H9 (cell line): ENCODE data around the gene MPC1L. TPM values are rescaled to one million over a fixed set of nuclear protein-coding genes. Genes with fewer than 3 reads are reported as not detected.

Experiments used
- DNase-seq: peaks from one replicate; pipeline ENCODE4 v3.0.0-alpha.2; 2017
- H2AFZ ChIP-seq: one replicate; pipeline ENCODE4 v1.6.1; 2013; ENCODE audit warnings: mild to moderate bottlenecking, low read length, control low read depth, moderate library complexity
- H2AK5ac ChIP-seq: 2 replicates; pipeline ENCODE4 v1.6.1; 2013; ENCODE audit warnings: low read length, control low read depth, mixed read lengths; ENCODE audit not compliant: insufficient read length
- H2BK120ac ChIP-seq: one replicate; pipeline ENCODE4 v1.6.1; 2013; ENCODE audit warnings: low read depth, mild to moderate bottlenecking, low read length, control low read depth, inconsistent platforms; ENCODE audit not compliant: poor library complexity, severe bottlenecking
- H2BK12ac ChIP-seq: 2 replicates; pipeline ENCODE4 v1.6.1; 2013; ENCODE audit warnings: low read length, control low read depth, mixed read lengths, low read depth; ENCODE audit not compliant: insufficient read length
- H2BK15ac ChIP-seq: 2 replicates; pipeline ENCODE4 v1.6.1; 2013; ENCODE audit warnings: low read depth, low read length, control low read depth
- H2BK20ac ChIP-seq: one replicate; pipeline ENCODE4 v1.6.1; 2013; ENCODE audit warnings: low read depth, mild to moderate bottlenecking, low read length, control low read depth, inconsistent platforms; ENCODE audit not compliant: poor library complexity, severe bottlenecking
- H2BK5ac ChIP-seq: 2 replicates; pipeline ENCODE4 v1.6.1; 2013; ENCODE audit warnings: low read length, control low read depth, mixed read lengths; ENCODE audit not compliant: insufficient read length
- H3K14ac ChIP-seq: 2 replicates; pipeline ENCODE4 v1.6.1; 2013; ENCODE audit warnings: low read length, control low read depth; ENCODE audit not compliant: insufficient read depth
- H3K18ac ChIP-seq: 2 replicates; pipeline ENCODE4 v1.6.1; 2013; ENCODE audit warnings: low read depth, mild to moderate bottlenecking, mixed read lengths, low read length, control low read depth; ENCODE audit not compliant: insufficient read length
- H3K23ac ChIP-seq: 2 replicates; pipeline ENCODE4 v1.6.1; 2013; ENCODE audit warnings: low read length, control low read depth, mixed read lengths, low read depth; ENCODE audit not compliant: insufficient read length
- H3K23me2 ChIP-seq: 2 replicates; pipeline ENCODE4 v1.6.1; 2013; ENCODE audit warnings: low read depth, mild to moderate bottlenecking, mixed read lengths, low read length, control low read depth; ENCODE audit not compliant: insufficient read length, poor library complexity, severe bottlenecking
- H3K27ac ChIP-seq: 2 replicates; pipeline ENCODE4 v1.5.1; 2013; ENCODE audit warnings: low read length, control low read depth, mixed read lengths, low read depth; ENCODE audit not compliant: insufficient read length
- H3K27me3 ChIP-seq: 2 replicates; pipeline ENCODE4 v1.6.1; 2013; ENCODE audit warnings: low read length, control low read depth, inconsistent platforms; ENCODE audit not compliant: insufficient read depth
- H3K4ac ChIP-seq: 2 replicates; pipeline ENCODE4 v1.6.1; 2013; ENCODE audit warnings: low read depth, mild to moderate bottlenecking, control low read depth, inconsistent platforms, low read length, moderate library complexity
- H3K4me1 ChIP-seq: 2 replicates; pipeline ENCODE4 v1.6.1; 2013; ENCODE audit warnings: low read length, control low read depth, inconsistent platforms; ENCODE audit not compliant: insufficient read depth
- H3K4me2 ChIP-seq: 2 replicates; pipeline ENCODE4 v1.6.1; 2013; ENCODE audit warnings: low read length, control low read depth, mixed read lengths; ENCODE audit not compliant: insufficient read length, insufficient read depth
- H3K56ac ChIP-seq: 2 replicates; pipeline ENCODE4 v1.6.1; 2013; ENCODE audit warnings: low read depth, mild to moderate bottlenecking, mixed read lengths, low read length, control low read depth; ENCODE audit not compliant: insufficient read length
- H3K79me1 ChIP-seq: 2 replicates; pipeline ENCODE4 v1.6.1; 2013; ENCODE audit warnings: low read depth, mild to moderate bottlenecking, moderate library complexity, low read length, control low read depth, inconsistent platforms; ENCODE audit not compliant: insufficient read depth, poor library complexity, severe bottlenecking
- H3K79me2 ChIP-seq: 2 replicates; pipeline ENCODE4 v1.6.1; 2013; ENCODE audit warnings: low read length, control low read depth, inconsistent platforms; ENCODE audit not compliant: insufficient read depth
- H3K9ac ChIP-seq: 2 replicates; pipeline ENCODE4 v1.6.1; 2013; ENCODE audit warnings: low read length, control low read depth, mixed read lengths; ENCODE audit not compliant: insufficient read length; ENCODE audit errors: extremely low read depth
- H3K9me3 ChIP-seq: one replicate; pipeline ENCODE4 v1.6.1; 2013; ENCODE audit warnings: low read depth, low read length, inconsistent platforms; ENCODE audit not compliant: control insufficient read depth
- H3T11ph ChIP-seq: one replicate; pipeline ENCODE4 v1.6.1; 2013; ENCODE audit warnings: mild to moderate bottlenecking, low read length, control low read depth, inconsistent platforms
- H4K20me1 ChIP-seq: one replicate; pipeline ENCODE4 v1.6.1; 2013; ENCODE audit not compliant: control insufficient read depth, insufficient read length, insufficient read depth
- H4K5ac ChIP-seq: 2 replicates; pipeline ENCODE4 v1.6.1; 2013; ENCODE audit warnings: low read depth, mild to moderate bottlenecking, mixed read lengths, low read length, control low read depth; ENCODE audit not compliant: insufficient read length
- H4K8ac ChIP-seq: replicated peaks from 2 replicates; pipeline ENCODE4 v1.6.1; 2013; ENCODE audit warnings: low read length, control low read depth, mixed read lengths, low read depth; ENCODE audit not compliant: insufficient read length
- H4K91ac ChIP-seq: 2 replicates; pipeline ENCODE4 v1.6.1; 2013; ENCODE audit warnings: low read depth, mild to moderate bottlenecking, moderate library complexity, mixed read lengths, low read length, control low read depth; ENCODE audit not compliant: insufficient read length
- H3K27ac Mint-ChIP-seq, 3 experiments: 2 replicates in 2 of 3; 3 replicates in 1 of 3; pipeline ENCODE4 v1.8.0; 2020 to 2021; ENCODE audit warnings: mixed read lengths in 3 of 3, mild to moderate bottlenecking in 1 of 3, moderate library complexity in 1 of 3
- H3K27me3 Mint-ChIP-seq: 2 replicates; pipeline ENCODE4 v1.8.0; 2021; ENCODE audit warnings: low read depth, mild to moderate bottlenecking, moderate library complexity, mixed read lengths
- H3K36me3 Mint-ChIP-seq, 3 experiments: 2 replicates in 2 of 3; 3 replicates in 1 of 3; pipeline ENCODE4 v1.8.0; 2020 to 2021; ENCODE audit warnings: low read depth in 3 of 3, mixed read lengths in 3 of 3; ENCODE audit not compliant: insufficient read depth in 1 of 3
- H3K4me1 Mint-ChIP-seq, 2 experiments: 2 replicates each; pipeline ENCODE4 v1.8.0; 2020; ENCODE audit warnings: mixed read lengths in 2 of 2
- H3K4me3 Mint-ChIP-seq, 2 experiments: 2 replicates in 1 of 2; 3 replicates in 1 of 2; pipeline ENCODE4 v1.8.0; 2020 to 2021; ENCODE audit warnings: mild to moderate bottlenecking in 2 of 2, mixed read lengths in 2 of 2, moderate library complexity in 1 of 2
- H3K9me3 Mint-ChIP-seq, 2 experiments: 2 replicates in 1 of 2; 3 replicates in 1 of 2; pipeline ENCODE4 v1.8.0; 2020; ENCODE audit warnings: mild to moderate bottlenecking in 2 of 2, mixed read lengths in 2 of 2, moderate library complexity in 1 of 2
- WGBS: extraction: QIAGEN DNeasy Blood & Tissue Kit; methylation state at CpG from one replicate; pipeline ENCODE4 v1.1.7; 2013; ENCODE audit warnings: missing lambda C conversion rate, low lambda C conversion rate, mixed read lengths; ENCODE audit not compliant: insufficient read length; ENCODE audit errors: extremely low coverage; 5-methylcytosine and 5-hydroxymethylcytosine counted together
- total RNA-seq: library from RNA; stranded (reverse); gene quantifications from 2 replicates; pipeline ENCODE4 v1.2.1, GENCODE V29; 2021
- TF ChIP-seq, protein P1 (sequence below): fragments of 200-600 bp; sonication (generic); conservative IDR thresholded peaks from 3 replicates; pipeline ENCODE4 v1.8.0; 2021; ENCODE audit warnings: antibody characterized with exemption, mild to moderate bottlenecking

Gene MPC1L
- total RNA-seq, 1 experiment from 2014 or later: not detected

DNA sequence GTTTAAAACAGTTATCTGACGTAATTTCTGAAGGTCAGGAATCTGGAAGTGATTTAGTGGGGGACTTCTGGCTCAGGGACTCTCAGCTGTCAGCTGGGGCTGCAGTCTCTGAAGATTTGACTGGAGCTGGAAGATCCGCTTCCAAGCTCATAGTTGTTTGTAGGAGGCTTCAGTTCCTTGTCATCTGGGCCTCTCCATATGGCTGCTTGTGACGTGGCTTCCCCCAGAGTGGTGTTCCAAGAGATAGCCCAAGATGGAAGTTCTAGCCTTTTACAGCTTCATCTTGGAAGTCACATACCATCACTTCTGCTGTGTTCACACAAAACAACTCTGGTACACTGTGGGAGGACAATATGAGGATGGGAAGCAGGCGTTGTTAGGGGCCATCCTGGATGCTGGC is 2.1 kb downstream of the MPC1L start:
- Histone ChIP-seq H3K9ac (no peak overlapping the region), H3K27me3 (no peaks in the 10 kb centered on the region), H4K91ac (no peak overlapping the region), H4K5ac (no peak overlapping the region), H3K14ac (no peak overlapping the region), H3K4ac (no peak overlapping the region), H2BK12ac (no peak overlapping the region), H3T11ph (no peak overlapping the region), H3K23ac (no peak overlapping the region), H2BK5ac (no peak overlapping the region), H2BK120ac (no peak overlapping the region), H2BK15ac (no peak overlapping the region), H2AFZ (no peak overlapping the region), H2AK5ac (no peak overlapping the region), H3K56ac (no peak overlapping the region), H4K8ac (no peak overlapping the region), H3K79me1 (no peaks in the 10 kb centered on the region), H3K79me2 (no peaks in the 10 kb centered on the region), H3K18ac (no peak overlapping the region), H3K4me2 (no peak overlapping the region), H3K4me1 (no peaks in the 10 kb centered on the region), H3K27ac (no peak overlapping the region), H2BK20ac (no peak overlapping the region), H4K20me1 (no peaks in the 10 kb centered on the region), H3K9me3 (no peaks in the 10 kb centered on the region), H3K23me2 (no peaks in the 10 kb centered on the region)
- Mint-ChIP-seq H3K27ac (no peak overlapping the region), H3K9me3 (peaks cover 50 to 59% of the 10 kb centered on the region in 2 experiments), H3K27me3 (no peaks in the 10 kb centered on the region; the same call in none of the 2 replicates), H3K4me1 (peaks cover 0 to 8% of the 10 kb centered on the region in 2 experiments; a peak in 1 of 4 replicates), H3K36me3 (peaks cover 0 to 19% (median 11%) of the 10 kb centered on the region in 3 experiments; a peak in 5 of 7 replicates), H3K4me3 (no peak overlapping the region)
- TF ChIP-seq, protein P1, sequence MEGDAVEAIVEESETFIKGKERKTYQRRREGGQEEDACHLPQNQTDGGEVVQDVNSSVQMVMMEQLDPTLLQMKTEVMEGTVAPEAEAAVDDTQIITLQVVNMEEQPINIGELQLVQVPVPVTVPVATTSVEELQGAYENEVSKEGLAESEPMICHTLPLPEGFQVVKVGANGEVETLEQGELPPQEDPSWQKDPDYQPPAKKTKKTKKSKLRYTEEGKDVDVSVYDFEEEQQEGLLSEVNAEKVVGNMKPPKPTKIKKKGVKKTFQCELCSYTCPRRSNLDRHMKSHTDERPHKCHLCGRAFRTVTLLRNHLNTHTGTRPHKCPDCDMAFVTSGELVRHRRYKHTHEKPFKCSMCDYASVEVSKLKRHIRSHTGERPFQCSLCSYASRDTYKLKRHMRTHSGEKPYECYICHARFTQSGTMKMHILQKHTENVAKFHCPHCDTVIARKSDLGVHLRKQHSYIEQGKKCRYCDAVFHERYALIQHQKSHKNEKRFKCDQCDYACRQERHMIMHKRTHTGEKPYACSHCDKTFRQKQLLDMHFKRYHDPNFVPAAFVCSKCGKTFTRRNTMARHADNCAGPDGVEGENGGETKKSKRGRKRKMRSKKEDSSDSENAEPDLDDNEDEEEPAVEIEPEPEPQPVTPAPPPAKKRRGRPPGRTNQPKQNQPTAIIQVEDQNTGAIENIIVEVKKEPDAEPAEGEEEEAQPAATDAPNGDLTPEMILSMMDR: no peak
- no CpG with 5 or more reads among the region's 4 CpGs for WGBS
- DNase-seq: no peak
